ENCODE results near the gene SESN3. TPM values are rescaled to one million over a fixed set of nuclear protein-coding genes. Genes with fewer than 3 reads are reported as not detected.
A peak's percentile ranks its signal among the peaks of the same experiment; 100 is the strongest.
"Not testable (repeated sequence)": the region's sequence is repeated elsewhere in the genome, so short reads cannot be mapped to it uniquely, and the experiment has no call there.

The SESN3 gene
- total RNA-seq, 1 experiment from 2014 or later, result 0.44 TPM

GRCh38 chr11:95251896-95252295, 20.9 kb upstream of the SESN3 start:
- not testable (repeated sequence) for DNase-seq (ENCODE audit: low read depth)

GRCh38 chr11:95248666-95249467, 17.9 kb upstream of the SESN3 start:
- DNase-seq (ENCODE audit: low read depth), result no peak

- DNase-seq (ENCODE audit: low read depth), result no peak
Measured at GRCh38 chr11:95247883-95248282, 16.9 kb upstream of the SESN3 start.

- DNase-seq (ENCODE audit: low read depth), result no peak
Measured at GRCh38 chr11:95247127-95247684, 16.2 kb upstream of the SESN3 start.

GRCh38 chr11:95245581-95245980, 14.6 kb upstream of the SESN3 start:
- DNase-seq (ENCODE audit: low read depth), result no peak

- DNase-seq (ENCODE audit: low read depth), result no peak
Measured at GRCh38 chr11:95245038-95245437, 14.0 kb upstream of the SESN3 start.

GRCh38 chr11:95243673-95244072, 12.7 kb upstream of the SESN3 start:
- no peak for DNase-seq (ENCODE audit: low read depth)

GRCh38 chr11:95242845-95243605, 12.0 kb upstream of the SESN3 start:
- DNase-seq (ENCODE audit: low read depth), result no peak

- no peak for DNase-seq (ENCODE audit: low read depth)
Measured at GRCh38 chr11:95242091-95242844, 11.3 kb upstream of the SESN3 start.

GRCh38 chr11:95241681-95242081, 10.7 kb upstream of the SESN3 start:
- DNase-seq (ENCODE audit: low read depth), result no peak

- no peak for DNase-seq (ENCODE audit: low read depth)
Measured at GRCh38 chr11:95239871-95240649, 9.1 kb upstream of the SESN3 start.

GRCh38 chr11:95232666-95233065, 1.7 kb upstream of the SESN3 start:
- DNase-seq (ENCODE audit: low read depth), result no peak

- peak; percentile 12 for DNase-seq (ENCODE audit: low read depth)
Measured at GRCh38 chr11:95231881-95232605, 1.0 kb upstream of the SESN3 start.

- no peak for DNase-seq (ENCODE audit: low read depth)
Measured at GRCh38 chr11:95230810-95231126, 234 bp downstream of the SESN3 start.

- peak; percentile 9 for DNase-seq (ENCODE audit: low read depth)
Measured at GRCh38 chr11:95229993-95230809, 801 bp downstream of the SESN3 start.

GRCh38 chr11:95229199-95229992, 1.6 kb downstream of the SESN3 start:
- no peak for DNase-seq (ENCODE audit: low read depth)

GRCh38 chr11:95228081-95228749, 2.8 kb downstream of the SESN3 start:
- DNase-seq (ENCODE audit: low read depth), result no peak

- DNase-seq (ENCODE audit: low read depth), result not testable (repeated sequence)
Measured at GRCh38 chr11:95227060-95227459, 3.9 kb downstream of the SESN3 start.

All from M059J (cell line).